Right ventricle myocardium inferior (tissue), 1 donor: ENCODE measurements around the gene ZNF44. TPM values are rescaled to one million over a fixed set of nuclear protein-coding genes. Genes with fewer than 3 reads are reported as not detected.

Experiments used
- total RNA-seq: library from RNA; stranded (reverse); fragmentation: NEBNext Ultra II Directional; extraction: Animal tissue kit (Norgen Biotek cat#: 25700); gene quantifications from one replicate; pipeline ENCODE4 v1.2.1, GENCODE V29; 2021
- donor health status: DM: no; HTN: yes; CAD: no; lungs with severe emphysema.

Gene ZNF44
- total RNA-seq, 1 donor from 2014 or later: 9.2 TPM

Other genes starting within 250 kb of the ZNF44 start
- 0.32 TPM for gene ZNF878, start 241.9 kb downstream of the ZNF44 start, total RNA-seq
- gene ZNF844, start 230.2 kb downstream of the ZNF44 start, total RNA-seq: 14.3 TPM
- 1.1 TPM for gene ZNF20, start 154.5 kb downstream of the ZNF44 start, total RNA-seq
- 5.0 TPM for gene ZNF625, start 138.1 kb downstream of the ZNF44 start, total RNA-seq
- 3.8 TPM for gene ZNF136, start 131.8 kb downstream of the ZNF44 start, total RNA-seq
- 5.3 TPM for gene ZNF563, start 38.8 kb upstream of the ZNF44 start, total RNA-seq
- gene ZNF442, start 70.8 kb upstream of the ZNF44 start, total RNA-seq: 2.4 TPM
- 2.3 TPM for gene ZNF799, start 106.4 kb upstream of the ZNF44 start, total RNA-seq
- 1.9 TPM for gene ZNF443, start 146.1 kb upstream of the ZNF44 start, total RNA-seq
- gene ZNF709, start 189.9 kb upstream of the ZNF44 start, total RNA-seq: 2.1 TPM